WERI-Rb-1 (cell line): ENCODE measurements around the gene ARHGEF17.
A peak's percentile ranks its signal among the peaks of the same experiment; 100 is the strongest.

Source experiments
- DNase-seq: peaks from one replicate; pipeline ENCODE4 v3.0.0-alpha.2; 2020
- H3K27ac ChIP-seq: fragments of 250-450 bp; sonication (Bioruptor Pico); 2 replicates; pipeline ENCODE4 v1.5.1; 2020; ENCODE audit warnings: mild to moderate bottlenecking, moderate library complexity
- H3K27me3 ChIP-seq: fragments of 250-450 bp; sonication (Bioruptor Pico); 2 replicates; pipeline ENCODE4 v1.5.1; 2021; ENCODE audit warnings: mild to moderate bottlenecking, low read depth, moderate library complexity; ENCODE audit not compliant: insufficient read depth, severe bottlenecking
- H3K36me3 ChIP-seq: fragments of 250-450 bp; sonication (Bioruptor Pico); 2 replicates; pipeline ENCODE4 v1.5.1; 2020; ENCODE audit warnings: mild to moderate bottlenecking, moderate library complexity
- H3K4me3 ChIP-seq: 2 replicates; pipeline ENCODE4 v1.5.1; 2011; ENCODE audit warnings: low read depth, mild to moderate bottlenecking, control low read depth, low read length
- H3K9me3 ChIP-seq: fragments of 250-450 bp; sonication (Bioruptor Pico); 2 replicates; pipeline ENCODE4 v1.5.1; 2021; ENCODE audit warnings: mild to moderate bottlenecking, moderate library complexity; ENCODE audit not compliant: severe bottlenecking
- CTCF ChIP-seq: IDR thresholded peaks from 2 replicates; pipeline ENCODE4 v1.5.1; 2011; ENCODE audit warnings: low read depth, mild to moderate bottlenecking, control low read depth, inconsistent platforms, low read length

The ARHGEF17 gene

GRCh38 chr11:73316422-73316821, 8.3 kb downstream of the ARHGEF17 start:
- Histone ChIP-seq H3K4me3 (no peak overlapping the region), H3K36me3 (peaks cover 7% of the 10 kb centered on the region), H3K27ac (peak overlapping the region; percentile 82), H3K9me3 (no peaks in the 10 kb centered on the region), H3K27me3 (no peaks in the 10 kb centered on the region)
- DNase-seq, result no peak
- TF ChIP-seq CTCF, result no peak

GRCh38 chr11:73317373-73317772, 9.3 kb downstream of the ARHGEF17 start:
- TF ChIP-seq CTCF, result no peak
- H3K27me3 ChIP-seq, result no peaks in the 10 kb centered on the region
- H3K36me3 ChIP-seq, result peaks cover 7% of the 10 kb centered on the region
- no peak for DNase-seq
- no peaks in the 10 kb centered on the region for H3K9me3 ChIP-seq
- peak overlapping the region; percentile 82 for H3K27ac ChIP-seq
- no peak overlapping the region for H3K4me3 ChIP-seq

- TF ChIP-seq CTCF, result no peak
- peaks cover 7% of the 10 kb centered on the region for H3K36me3 ChIP-seq
These were observed 9.7 kb downstream of the ARHGEF17 start for GRCh38 chr11:73317803-73318202.

GRCh38 chr11:73318501-73319011, 10.5 kb downstream of the ARHGEF17 start:
- Histone ChIP-seq H3K4me3 (no peak overlapping the region), H3K9me3 (no peaks in the 10 kb centered on the region), H3K27ac (peak overlapping the region; percentile 82), H3K27me3 (no peaks in the 10 kb centered on the region), H3K36me3 (peaks cover 7% of the 10 kb centered on the region)
- no peak for DNase-seq
- no peak for TF ChIP-seq CTCF

More at GRCh38 chr11:73317803-73318202, 9.7 kb downstream of the ARHGEF17 start:
- H3K27me3 ChIP-seq, result no peaks in the 10 kb centered on the region
- peak overlapping the region; percentile 82 for H3K27ac ChIP-seq
- no peaks in the 10 kb centered on the region for H3K9me3 ChIP-seq
- peak; percentile 50 for DNase-seq
- no peak overlapping the region for H3K4me3 ChIP-seq

- H3K27ac ChIP-seq, result peak overlapping the region; percentile 8
- peaks cover 2% of the 10 kb centered on the region for H3K36me3 ChIP-seq
- no peak overlapping the region for H3K4me3 ChIP-seq
- H3K9me3 ChIP-seq, result no peaks in the 10 kb centered on the region
- H3K27me3 ChIP-seq, result no peaks in the 10 kb centered on the region
- TF ChIP-seq CTCF, result no peak
- no peak for DNase-seq
These were observed 12.9 kb downstream of the ARHGEF17 start for GRCh38 chr11:73320763-73321603.
